Glutamatergic neuron (in vitro differentiated cells): ENCODE data around the gene CKB. TPM values are rescaled to one million over a fixed set of nuclear protein-coding genes. Genes with fewer than 3 reads are reported as not detected.

Experiments
- DNase-seq: peaks from one replicate; pipeline ENCODE4 v3.0.0; 2022
- H3K27ac Mint-ChIP-seq: one replicate; pipeline ENCODE4 v1.8.0; 2020; ENCODE audit warnings: mild to moderate bottlenecking, mixed read lengths, inconsistent platforms; ENCODE audit not compliant: unreplicated experiment
- H3K27me3 Mint-ChIP-seq: one replicate; pipeline ENCODE4 v1.8.0; 2020; ENCODE audit warnings: mild to moderate bottlenecking, moderate library complexity, mixed read lengths, inconsistent platforms; ENCODE audit not compliant: unreplicated experiment
- H3K36me3 Mint-ChIP-seq: one replicate; pipeline ENCODE4 v1.8.0; 2020; ENCODE audit warnings: mild to moderate bottlenecking, mixed read lengths, inconsistent platforms; ENCODE audit not compliant: unreplicated experiment
- H3K4me1 Mint-ChIP-seq: one replicate; pipeline ENCODE4 v1.8.0; 2020; ENCODE audit warnings: mild to moderate bottlenecking, low read depth, mixed read lengths, inconsistent platforms; ENCODE audit not compliant: unreplicated experiment
- H3K4me3 Mint-ChIP-seq: one replicate; pipeline ENCODE4 v1.8.0; 2020; ENCODE audit warnings: mild to moderate bottlenecking, mixed read lengths, inconsistent platforms; ENCODE audit not compliant: unreplicated experiment
- H3K9me3 Mint-ChIP-seq: one replicate; pipeline ENCODE4 v1.8.0; 2020; ENCODE audit warnings: mild to moderate bottlenecking, moderate library complexity, mixed read lengths, inconsistent platforms; ENCODE audit not compliant: unreplicated experiment
- total RNA-seq: library from RNA; stranded (reverse); fragmentation: NEBNext Ultra II Directional; extraction: Animal tissue kit (Norgen Biotek cat#: 25700); gene quantifications from one replicate; pipeline ENCODE4 v1.2.1, GENCODE V29; 2021; ENCODE audit not compliant: unreplicated experiment
- TF ChIP-seq, protein P1 (sequence below): fragments of 200-600 bp; sonication (generic); IDR thresholded peaks from one replicate; pipeline ENCODE4 v1.5.0; 2021; ENCODE audit not compliant: partially characterized antibody, unreplicated experiment

Gene CKB
- total RNA-seq, 1 donor from 2014 or later = 2,561 TPM

DNA sequence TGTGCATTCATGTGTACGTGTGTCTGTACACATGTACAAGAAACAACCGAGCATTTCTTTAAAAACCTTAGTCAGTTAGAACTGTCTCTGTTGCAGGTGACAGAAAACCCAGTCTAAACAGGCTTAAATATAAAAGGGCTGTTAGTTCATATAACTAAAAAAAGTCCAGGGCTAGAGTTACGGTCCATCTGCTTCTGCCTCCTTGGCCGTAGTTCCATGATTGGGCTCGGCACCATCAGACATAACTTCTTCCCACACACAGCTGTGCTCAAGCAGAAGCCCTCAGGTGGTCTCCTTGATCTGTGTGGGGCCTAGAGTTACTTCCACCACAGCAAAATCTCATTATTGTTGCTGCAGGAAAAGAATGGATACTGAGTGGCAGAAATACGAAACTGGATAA is 34.6 kb downstream of the CKB start:
- DNase-seq = no peak
- peaks cover 2% of the 10 kb centered on the region for H3K27me3 Mint-ChIP-seq

DNA sequence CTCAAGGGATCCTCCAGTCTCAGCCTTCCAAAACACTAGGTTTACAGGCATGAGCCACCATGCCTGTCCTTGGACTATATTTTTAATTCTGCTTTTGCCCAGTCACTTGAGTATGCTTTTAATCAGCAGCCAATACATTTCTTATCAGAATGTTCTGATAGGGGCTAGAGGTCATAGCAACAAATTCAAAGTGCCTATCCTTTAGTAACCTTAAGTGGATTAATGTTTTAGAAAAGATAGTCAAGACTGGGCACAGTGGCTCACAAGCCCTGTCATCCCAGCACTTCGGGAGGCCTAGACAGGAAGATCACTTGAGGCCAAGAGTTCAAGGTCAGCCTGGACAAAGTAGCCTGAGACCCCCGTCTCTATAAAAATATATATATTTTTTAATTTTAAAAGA is 37.1 kb downstream of the CKB start:
- Mint-ChIP-seq H3K27me3 (peaks cover 2% of the 10 kb centered on the region), H3K36me3 (no peaks in the 10 kb centered on the region), H3K4me3 (no peak overlapping the region), H3K4me1 (peaks cover 7% of the 10 kb centered on the region), H3K27ac (no peak overlapping the region), H3K9me3 (no peaks in the 10 kb centered on the region)
- no peak for DNase-seq
- TF ChIP-seq, protein P1, sequence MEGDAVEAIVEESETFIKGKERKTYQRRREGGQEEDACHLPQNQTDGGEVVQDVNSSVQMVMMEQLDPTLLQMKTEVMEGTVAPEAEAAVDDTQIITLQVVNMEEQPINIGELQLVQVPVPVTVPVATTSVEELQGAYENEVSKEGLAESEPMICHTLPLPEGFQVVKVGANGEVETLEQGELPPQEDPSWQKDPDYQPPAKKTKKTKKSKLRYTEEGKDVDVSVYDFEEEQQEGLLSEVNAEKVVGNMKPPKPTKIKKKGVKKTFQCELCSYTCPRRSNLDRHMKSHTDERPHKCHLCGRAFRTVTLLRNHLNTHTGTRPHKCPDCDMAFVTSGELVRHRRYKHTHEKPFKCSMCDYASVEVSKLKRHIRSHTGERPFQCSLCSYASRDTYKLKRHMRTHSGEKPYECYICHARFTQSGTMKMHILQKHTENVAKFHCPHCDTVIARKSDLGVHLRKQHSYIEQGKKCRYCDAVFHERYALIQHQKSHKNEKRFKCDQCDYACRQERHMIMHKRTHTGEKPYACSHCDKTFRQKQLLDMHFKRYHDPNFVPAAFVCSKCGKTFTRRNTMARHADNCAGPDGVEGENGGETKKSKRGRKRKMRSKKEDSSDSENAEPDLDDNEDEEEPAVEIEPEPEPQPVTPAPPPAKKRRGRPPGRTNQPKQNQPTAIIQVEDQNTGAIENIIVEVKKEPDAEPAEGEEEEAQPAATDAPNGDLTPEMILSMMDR = no peak

More for the DNA sequence above, 34.6 kb downstream of the CKB start:
- no peak overlapping the region for H3K4me3 Mint-ChIP-seq
- peak overlapping the region; percentile 15 for H3K27ac Mint-ChIP-seq
- H3K36me3 Mint-ChIP-seq = no peaks in the 10 kb centered on the region
- TF ChIP-seq, protein P1 = no peak
- no peaks in the 10 kb centered on the region for H3K9me3 Mint-ChIP-seq
- H3K4me1 Mint-ChIP-seq = peaks cover 10% of the 10 kb centered on the region

GRCh38 chr14:103483600-103483999 is 39.0 kb downstream of the CKB start:
- Mint-ChIP-seq H3K9me3 (no peaks in the 10 kb centered on the region), H3K27me3 (peaks cover 2% of the 10 kb centered on the region), H3K27ac (no peak overlapping the region), H3K4me1 (no peaks in the 10 kb centered on the region), H3K36me3 (no peaks in the 10 kb centered on the region), H3K4me3 (no peak overlapping the region)
- no peak for DNase-seq
- TF ChIP-seq, protein P1 = no peak

DNA sequence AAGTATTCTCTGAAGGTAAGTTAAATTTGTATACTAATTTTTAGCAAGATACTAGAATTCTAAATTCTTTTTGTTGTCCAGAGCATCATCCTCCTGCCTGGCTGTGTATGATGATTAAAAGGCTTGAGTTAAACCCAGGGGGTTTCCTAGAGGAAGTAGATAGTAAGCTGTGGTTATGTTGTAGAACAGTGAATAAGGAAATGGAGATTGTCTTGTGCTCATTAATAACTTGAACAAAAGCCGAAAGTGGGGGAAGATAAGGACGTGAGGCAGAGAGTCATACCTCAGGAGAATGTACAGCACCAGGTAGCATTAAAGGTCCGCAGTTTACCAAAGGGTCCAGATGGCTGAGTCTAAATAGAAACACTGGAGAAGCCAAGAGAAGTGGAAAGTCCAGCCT is 42.0 kb downstream of the CKB start:
- DNase-seq = no peak
- TF ChIP-seq, protein P1 = no peak
- Mint-ChIP-seq H3K4me1 (no peaks in the 10 kb centered on the region), H3K4me3 (no peak overlapping the region), H3K36me3 (no peaks in the 10 kb centered on the region), H3K9me3 (peaks cover 2% of the 10 kb centered on the region), H3K27me3 (peaks cover 2% of the 10 kb centered on the region), H3K27ac (no peak overlapping the region)

DNA sequence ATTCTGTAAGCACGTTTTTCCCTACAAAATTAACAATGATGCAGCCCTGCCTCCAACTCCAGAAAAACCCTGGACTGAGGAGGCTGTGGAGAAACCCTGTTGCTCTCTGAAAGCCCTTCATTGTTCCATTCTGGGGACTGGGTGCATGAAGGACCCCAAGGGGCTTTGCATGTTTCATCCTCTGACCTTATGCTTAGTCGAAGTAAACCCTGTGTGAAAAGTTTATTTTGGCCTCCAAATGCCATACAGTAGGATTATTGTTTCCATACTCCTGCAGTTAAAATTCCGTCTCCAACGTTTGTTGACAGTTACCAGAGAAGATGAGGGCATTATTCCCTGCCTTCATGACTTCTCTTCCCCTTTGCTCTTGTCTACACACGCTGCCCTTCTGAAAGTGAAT is 46.0 kb downstream of the CKB start:
- Mint-ChIP-seq H3K9me3 (peaks cover 2% of the 10 kb centered on the region), H3K27ac (no peak overlapping the region), H3K4me1 (no peaks in the 10 kb centered on the region), H3K27me3 (peaks cover 2% of the 10 kb centered on the region), H3K4me3 (no peak overlapping the region), H3K36me3 (no peaks in the 10 kb centered on the region)
- DNase-seq = no peak
- TF ChIP-seq, protein P1 = no peak
